Mesothelial cell of epicardium (in vitro differentiated cells): ENCODE measurements around the gene MSMP. TPM values are rescaled to one million over a fixed set of nuclear protein-coding genes. Genes with fewer than 3 reads are reported as not detected.
A peak's percentile ranks its signal among the peaks of the same experiment; 100 is the strongest.

Source experiments
- DNase-seq, 2 experiments: peaks; one replicate each; pipeline ENCODE4 v3.0.0; 2021; ENCODE audit warnings: low spot score in 2 of 2; ENCODE audit not compliant: unreplicated experiment in 2 of 2
- H3K27ac Mint-ChIP-seq: 2 replicates; pipeline ENCODE4 v1.8.0; 2021; ENCODE audit warnings: mixed read lengths
- H3K27me3 Mint-ChIP-seq: 2 replicates; pipeline ENCODE4 v1.8.0; 2021; ENCODE audit warnings: low read depth, mixed read lengths
- H3K36me3 Mint-ChIP-seq: 2 replicates; pipeline ENCODE4 v1.8.0; 2021; ENCODE audit warnings: mixed read lengths
- H3K4me1 Mint-ChIP-seq: 2 replicates; pipeline ENCODE4 v1.8.0; 2021; ENCODE audit warnings: mixed read lengths
- H3K4me3 Mint-ChIP-seq: 2 replicates; pipeline ENCODE4 v1.8.0; 2021; ENCODE audit warnings: mild to moderate bottlenecking, moderate library complexity, mixed read lengths
- H3K9me3 Mint-ChIP-seq: 2 replicates; pipeline ENCODE4 v1.8.0; 2021; ENCODE audit warnings: mixed read lengths
- total RNA-seq: library from RNA; stranded (reverse); gene quantifications from 3 replicates; pipeline ENCODE4 v1.2.1, GENCODE V29; 2021
- TF ChIP-seq, protein P1 (sequence below): fragments of 200-600 bp; sonication (generic); IDR thresholded peaks from one replicate; pipeline ENCODE4 v1.5.0; 2021; ENCODE audit warnings: antibody characterized with exemption; ENCODE audit not compliant: unreplicated experiment

The MSMP gene
- total RNA-seq, 1 donor from 2014 or later, result not detected

DNA sequence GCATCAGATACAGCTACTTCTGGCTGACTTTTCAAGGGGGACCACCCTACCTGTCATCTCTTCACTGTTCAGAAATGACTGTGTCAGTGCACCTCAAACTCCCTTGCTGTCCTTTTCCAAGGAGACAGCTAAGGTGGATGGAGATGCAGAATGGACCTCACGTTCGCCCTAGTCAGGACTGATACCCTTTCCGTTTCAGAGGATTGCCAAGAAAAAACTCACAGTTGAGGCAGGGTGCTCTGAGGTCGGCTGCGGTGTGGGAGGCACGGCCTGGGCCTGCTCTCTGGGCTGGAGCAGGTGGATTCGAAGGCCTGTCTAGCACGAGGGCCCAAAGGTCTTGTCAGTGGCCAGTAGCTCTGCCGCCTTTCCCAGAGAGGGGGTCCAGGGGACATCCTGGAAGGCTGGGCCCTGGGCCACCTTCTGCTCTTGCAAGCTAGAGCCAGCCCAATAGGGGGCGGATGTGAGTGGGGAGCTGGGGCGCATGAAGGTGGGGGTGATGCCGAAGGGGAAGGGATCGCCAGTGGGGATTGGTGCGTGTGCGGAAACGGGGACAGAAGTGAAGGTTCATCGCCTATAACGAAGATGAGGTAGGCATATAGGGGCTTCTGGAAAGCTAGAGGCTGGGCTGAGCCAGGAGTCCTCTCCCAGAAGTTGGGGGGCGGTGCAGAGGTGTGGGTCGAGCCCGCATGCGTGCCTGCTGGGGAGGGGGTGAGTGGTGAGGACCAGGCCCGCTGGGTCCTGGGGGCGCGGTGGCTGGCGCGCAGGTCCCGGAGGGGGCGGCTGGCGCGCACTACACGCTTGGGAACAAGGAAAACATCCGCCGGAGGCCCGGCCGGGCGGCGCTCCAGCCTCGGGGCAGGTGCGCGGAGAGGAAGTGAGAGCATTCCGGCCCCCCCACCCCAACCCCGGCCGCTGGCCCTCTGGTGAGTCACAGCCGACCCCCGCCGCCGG, 2.5 kb upstream of the MSMP start:
- H3K9me3 Mint-ChIP-seq, result no peaks in the 10 kb centered on the region
- TF ChIP-seq, protein P1, sequence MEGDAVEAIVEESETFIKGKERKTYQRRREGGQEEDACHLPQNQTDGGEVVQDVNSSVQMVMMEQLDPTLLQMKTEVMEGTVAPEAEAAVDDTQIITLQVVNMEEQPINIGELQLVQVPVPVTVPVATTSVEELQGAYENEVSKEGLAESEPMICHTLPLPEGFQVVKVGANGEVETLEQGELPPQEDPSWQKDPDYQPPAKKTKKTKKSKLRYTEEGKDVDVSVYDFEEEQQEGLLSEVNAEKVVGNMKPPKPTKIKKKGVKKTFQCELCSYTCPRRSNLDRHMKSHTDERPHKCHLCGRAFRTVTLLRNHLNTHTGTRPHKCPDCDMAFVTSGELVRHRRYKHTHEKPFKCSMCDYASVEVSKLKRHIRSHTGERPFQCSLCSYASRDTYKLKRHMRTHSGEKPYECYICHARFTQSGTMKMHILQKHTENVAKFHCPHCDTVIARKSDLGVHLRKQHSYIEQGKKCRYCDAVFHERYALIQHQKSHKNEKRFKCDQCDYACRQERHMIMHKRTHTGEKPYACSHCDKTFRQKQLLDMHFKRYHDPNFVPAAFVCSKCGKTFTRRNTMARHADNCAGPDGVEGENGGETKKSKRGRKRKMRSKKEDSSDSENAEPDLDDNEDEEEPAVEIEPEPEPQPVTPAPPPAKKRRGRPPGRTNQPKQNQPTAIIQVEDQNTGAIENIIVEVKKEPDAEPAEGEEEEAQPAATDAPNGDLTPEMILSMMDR, result peak; percentile 40

DNA sequence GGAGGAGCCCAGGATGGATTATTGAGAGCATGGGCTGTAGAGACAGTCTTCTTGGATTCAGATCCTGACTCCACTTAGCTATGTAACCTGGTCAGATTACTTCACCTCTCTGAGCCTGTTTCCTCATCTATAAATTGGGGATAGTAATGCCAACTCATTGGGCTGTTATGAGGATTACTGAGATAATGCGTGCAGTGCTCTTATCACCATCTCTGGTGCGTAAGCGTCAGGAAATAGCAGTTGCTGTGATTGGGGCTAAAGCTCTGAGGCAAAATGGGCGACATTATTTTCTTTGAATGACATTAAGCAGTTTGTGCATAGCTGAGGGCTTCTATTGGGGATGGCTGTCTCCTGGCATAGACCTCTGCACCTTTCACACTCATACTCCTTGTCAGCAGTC, 995 bp upstream of the MSMP start:
- Mint-ChIP-seq H3K4me3 (no peak overlapping the region), H3K27me3 (no peaks in the 10 kb centered on the region), H3K36me3 (peaks cover 20% of the 10 kb centered on the region), H3K27ac (no peak overlapping the region), H3K9me3 (no peaks in the 10 kb centered on the region), H3K4me1 (peaks cover 24% of the 10 kb centered on the region)
- TF ChIP-seq, protein P1, result no peak
- DNase-seq, result no peak

More for the DNA sequence above, 2.5 kb upstream of the MSMP start:
- peak overlapping the region; percentile 96 for H3K27ac Mint-ChIP-seq
- H3K4me1 Mint-ChIP-seq, result peaks cover 27% of the 10 kb centered on the region
- no peaks in the 10 kb centered on the region for H3K27me3 Mint-ChIP-seq
- peaks cover 15% of the 10 kb centered on the region for H3K36me3 Mint-ChIP-seq
- peak in 1 of 2 experiments; percentile 63 for DNase-seq
- peak overlapping the region; percentile 93 for H3K4me3 Mint-ChIP-seq

DNA sequence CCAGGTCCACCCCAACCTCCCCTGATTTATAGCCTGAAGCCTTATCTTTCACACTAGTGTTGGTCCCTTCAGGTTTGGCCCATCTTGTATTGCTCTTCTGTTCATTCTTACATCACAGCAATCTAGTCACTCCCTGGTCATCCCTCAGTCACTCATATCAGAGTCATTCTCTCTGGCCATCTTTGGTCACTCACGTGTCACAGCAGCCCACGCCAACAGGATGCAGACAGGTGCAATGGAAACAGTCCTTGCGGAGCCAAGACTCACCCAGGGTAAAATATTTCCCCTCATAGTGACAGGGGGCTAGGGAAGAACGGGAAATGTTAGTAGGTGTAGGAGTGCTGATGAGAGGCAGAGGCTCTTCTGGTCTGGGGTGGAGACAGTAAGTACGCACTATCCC, 610 bp downstream of the MSMP start:
- Mint-ChIP-seq H3K36me3 (peaks cover 20% of the 10 kb centered on the region), H3K27ac (no peak overlapping the region), H3K4me1 (peaks cover 21% of the 10 kb centered on the region), H3K9me3 (no peaks in the 10 kb centered on the region), H3K4me3 (no peak overlapping the region), H3K27me3 (no peaks in the 10 kb centered on the region)
- DNase-seq, result no peak
- TF ChIP-seq, protein P1, result no peak

DNA sequence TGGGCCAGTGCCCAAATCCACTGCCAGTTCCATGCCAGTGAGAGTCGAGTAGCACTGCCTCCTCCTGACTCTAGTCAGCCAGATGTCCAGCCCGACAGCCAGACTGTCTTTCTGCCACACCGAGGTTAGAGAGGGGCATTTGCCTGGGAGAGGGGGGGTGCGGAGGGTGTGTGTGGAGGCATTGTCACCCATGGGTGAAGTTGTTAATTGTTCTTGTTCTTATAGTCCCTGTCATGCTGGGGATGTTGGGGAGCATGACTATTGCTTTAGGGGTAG, 3.9 kb downstream of the MSMP start:
- H3K4me1 Mint-ChIP-seq, result peaks cover 35% of the 10 kb centered on the region
- H3K9me3 Mint-ChIP-seq, result no peaks in the 10 kb centered on the region
- H3K4me3 Mint-ChIP-seq, result peak overlapping the region; percentile 94
- TF ChIP-seq, protein P1, result no peak
- no peak for DNase-seq
- peaks cover 15% of the 10 kb centered on the region for H3K36me3 Mint-ChIP-seq
- H3K27me3 Mint-ChIP-seq, result no peaks in the 10 kb centered on the region
- H3K27ac Mint-ChIP-seq, result peak overlapping the region; percentile 95

DNA sequence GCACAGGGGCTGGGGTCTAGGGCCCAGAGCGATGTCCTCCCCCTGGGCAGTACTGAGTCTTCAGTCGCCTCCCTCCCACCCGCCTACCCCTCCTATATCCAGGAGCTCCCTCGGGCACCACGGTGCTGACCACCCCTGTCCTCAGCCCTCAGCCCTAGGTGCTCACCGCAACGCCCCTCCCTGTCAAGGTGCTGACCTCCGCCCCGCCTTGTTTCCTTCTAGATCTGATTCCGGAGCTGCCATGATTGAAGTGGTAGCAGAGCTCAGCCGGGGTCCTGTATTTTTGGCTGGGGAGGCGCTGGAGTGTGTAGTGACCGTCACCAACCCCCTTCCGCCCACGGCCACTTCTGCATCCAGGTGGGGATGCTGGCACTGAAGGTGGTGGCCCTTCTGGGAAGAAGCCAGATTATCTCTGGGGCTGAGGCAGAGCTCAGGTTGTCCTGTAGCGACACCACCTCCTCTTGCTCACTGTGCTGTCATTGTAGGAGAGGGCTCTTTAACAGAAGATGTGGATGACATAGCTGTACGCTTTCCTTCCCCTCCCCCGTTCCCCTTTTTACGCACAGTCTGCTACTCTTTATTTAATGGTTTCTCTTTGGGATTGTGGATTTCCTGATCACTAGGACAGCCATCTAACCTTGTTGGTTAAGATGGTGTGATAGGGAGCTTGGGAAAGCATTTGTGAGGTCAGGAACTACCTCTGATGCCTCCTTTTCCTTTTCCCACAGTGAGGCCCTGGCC, 4.4 kb downstream of the MSMP start:
- Mint-ChIP-seq H3K27ac (peak overlapping the region; percentile 95), H3K9me3 (no peaks in the 10 kb centered on the region), H3K4me1 (peaks cover 35% of the 10 kb centered on the region), H3K27me3 (no peaks in the 10 kb centered on the region), H3K4me3 (peak overlapping the region; percentile 94), H3K36me3 (peaks cover 15% of the 10 kb centered on the region)
- TF ChIP-seq, protein P1, result no peak
- no peak for DNase-seq
